ENCODE results near the gene SCN5A.

DNA sequence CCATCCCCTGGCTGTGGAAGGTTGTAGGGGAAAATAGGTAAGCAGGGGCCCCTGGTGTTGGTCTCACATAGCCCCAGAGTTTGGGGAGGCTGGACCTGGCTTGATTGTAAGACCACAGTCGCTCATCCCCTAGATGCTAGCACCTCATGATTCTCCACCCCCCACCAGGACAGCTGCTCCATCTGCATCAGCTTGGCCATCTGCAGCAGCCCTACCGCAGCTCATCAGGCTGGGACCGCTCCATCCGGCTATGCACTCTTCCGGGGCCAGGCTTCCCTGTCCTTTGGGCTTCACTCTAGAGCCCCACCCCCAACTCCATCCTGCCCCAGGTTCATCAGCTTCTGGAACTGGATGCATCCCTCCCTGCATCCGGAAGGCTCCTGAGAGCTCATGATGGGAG is 12.6 kb downstream of the SCN5A start:
- TF ChIP-seq, protein P1, sequence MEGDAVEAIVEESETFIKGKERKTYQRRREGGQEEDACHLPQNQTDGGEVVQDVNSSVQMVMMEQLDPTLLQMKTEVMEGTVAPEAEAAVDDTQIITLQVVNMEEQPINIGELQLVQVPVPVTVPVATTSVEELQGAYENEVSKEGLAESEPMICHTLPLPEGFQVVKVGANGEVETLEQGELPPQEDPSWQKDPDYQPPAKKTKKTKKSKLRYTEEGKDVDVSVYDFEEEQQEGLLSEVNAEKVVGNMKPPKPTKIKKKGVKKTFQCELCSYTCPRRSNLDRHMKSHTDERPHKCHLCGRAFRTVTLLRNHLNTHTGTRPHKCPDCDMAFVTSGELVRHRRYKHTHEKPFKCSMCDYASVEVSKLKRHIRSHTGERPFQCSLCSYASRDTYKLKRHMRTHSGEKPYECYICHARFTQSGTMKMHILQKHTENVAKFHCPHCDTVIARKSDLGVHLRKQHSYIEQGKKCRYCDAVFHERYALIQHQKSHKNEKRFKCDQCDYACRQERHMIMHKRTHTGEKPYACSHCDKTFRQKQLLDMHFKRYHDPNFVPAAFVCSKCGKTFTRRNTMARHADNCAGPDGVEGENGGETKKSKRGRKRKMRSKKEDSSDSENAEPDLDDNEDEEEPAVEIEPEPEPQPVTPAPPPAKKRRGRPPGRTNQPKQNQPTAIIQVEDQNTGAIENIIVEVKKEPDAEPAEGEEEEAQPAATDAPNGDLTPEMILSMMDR (IDR thresholded peaks at IDR 0.05) = no peak
- no peak for TF ChIP-seq EP300 (IDR thresholded peaks at IDR 0.05)
- TF ChIP-seq POLR2AphosphoS5 (IDR thresholded peaks at IDR 0.05) = no peak
- no peak for TF ChIP-seq POLR2A (IDR thresholded peaks at IDR 0.05; ENCODE audit: low read depth)
